Esophagus squamous epithelium (tissue), 5 donors: ENCODE data around the gene RPH3AL. TPM values are rescaled to one million over a fixed set of nuclear protein-coding genes. Genes with fewer than 3 reads are reported as not detected.
A peak's percentile ranks its signal among the peaks of the same experiment; 100 is the strongest.

Experiments used
- DNase-seq: peaks from one replicate; lab custom pipeline; 2025; lab: John Stamatoyannopoulos, UW
- H3K27ac ChIP-seq, 4 donors: fragments of 200-600 bp; sonication (generic); one replicate each; pipeline ENCODE4 v1.5.1; 2016 to 2019; ENCODE audit warnings: mild to moderate bottlenecking in 1 of 4
- H3K27me3 ChIP-seq, 4 donors: fragments of 200-600 bp; sonication (generic); 1 replicate in 3 of 4; 2 replicates in 1 of 4; pipeline versions ENCODE4 v1.5.1 to v1.6.0; 2017 to 2021; ENCODE audit warnings: antibody characterized with exemption in 1 of 4
- H3K36me3 ChIP-seq, 3 donors: fragments of 200-600 bp; sonication (generic); one replicate each; pipeline ENCODE4 v1.5.1; 2016 to 2019
- H3K4me1 ChIP-seq, 3 donors: fragments of 200-600 bp; sonication (generic); one replicate each; pipeline ENCODE4 v1.5.1; 2017 to 2019
- H3K4me3 ChIP-seq, 4 donors: fragments of 200-600 bp; sonication (generic); 1 replicate in 3 of 4; 2 replicates in 1 of 4; pipeline ENCODE4 v1.5.1; 2016 to 2019; ENCODE audit warnings: mild to moderate bottlenecking in 2 of 4, moderate library complexity in 1 of 4
- H3K9me3 ChIP-seq, 3 donors: fragments of 200-600 bp; sonication (generic); one replicate each; pipeline ENCODE4 v1.5.1; 2016 to 2019
- CTCF ChIP-seq, 6 experiments: fragments of 450-650 bp in 4 of 6; fragments of 200-600 bp in 2 of 6; sonication (generic) in 2 of 6; IDR thresholded peaks; one replicate each; pipeline ENCODE4 v1.5.1; 2016 to 2019; ENCODE audit warnings: antibody characterized with exemption in 6 of 6, mild to moderate bottlenecking in 4 of 6, moderate library complexity in 4 of 6
- POLR2A ChIP-seq, 4 donors: fragments of 450-650 bp; IDR thresholded peaks; one replicate each; pipeline ENCODE4 v1.6.1; 2017; ENCODE audit warnings: antibody characterized with exemption in 4 of 4, mild to moderate bottlenecking in 4 of 4, moderate library complexity in 3 of 4
- WGBS, 2 donors: methylation state at CpG; one replicate each; pipeline ENCODE4 v1.1.5; 2018; 5-methylcytosine and 5-hydroxymethylcytosine counted together
- intact Hi-C: fragments of 100-400 bp; cut with DNase I; formaldehyde crosslinking; loops from one replicate; pipeline ENCODE4 v1.15.0; 2022
- total RNA-seq, 4 donors: library from RNA; depleted of rRNA; stranded (reverse); fragments of >200 nt; gene quantifications; one replicate each; pipeline ENCODE4 v1.1.0, GENCODE V29; 2016
- donor health status: DM: yes; HTN: yes; CAD: no.

Gene RPH3AL
- total RNA-seq, 4 donors from 2014 or later = 5.2 to 18.3 (median 7.5) TPM

GRCh38 chr17:310111-311010, 42.2 kb downstream of the RPH3AL start:
- H3K27me3 ChIP-seq = no peaks in the 10 kb centered on the region
- TF ChIP-seq CTCF (IDR thresholded peaks at IDR 0.05) (no peak), POLR2A (IDR thresholded peaks at IDR 0.05) (no peak)

GRCh38 chr17:309361-309888, 43.2 kb downstream of the RPH3AL start:
- DNase-seq = no peak
- no peaks in the 10 kb centered on the region for H3K36me3 ChIP-seq
- H3K4me3 ChIP-seq = no peak overlapping the region
- 58 to 100% methylated on average over 1 to 7 of the region's 12 CpGs for WGBS, 2 donors
- H3K9me3 ChIP-seq = no peaks in the 10 kb centered on the region
- H3K4me1 ChIP-seq = peaks cover 0 to 21% (median 13%) of the 10 kb centered on the region in 3 donors
- TF ChIP-seq CTCF (IDR thresholded peaks at IDR 0.05) (peak in 1 of 6 experiments; percentile 17), POLR2A (IDR thresholded peaks at IDR 0.05) (no peak)
- no peaks in the 10 kb centered on the region for H3K27me3 ChIP-seq
- intact Hi-C loops = no loop called here
- H3K27ac ChIP-seq = no peak overlapping the region

More at GRCh38 chr17:310111-311010, 42.2 kb downstream of the RPH3AL start:
- Histone ChIP-seq H3K9me3 (no peaks in the 10 kb centered on the region), H3K36me3 (no peaks in the 10 kb centered on the region), H3K4me3 (no peak overlapping the region), H3K27ac (no peak overlapping the region), H3K4me1 (peaks cover 0 to 18% (median 13%) of the 10 kb centered on the region in 3 donors)
- no peak for DNase-seq
- 83 to 87% methylated on average over 11 to 12 of the region's 28 CpGs for WGBS, 2 donors
- intact Hi-C loops = no loop called here

- WGBS, 2 donors = 26 to 31% methylated on average over 13 to 18 of the region's 22 CpGs
- H3K4me1 ChIP-seq = peaks cover 0 to 25% (median 13%) of the 10 kb centered on the region in 3 donors
- no peak for DNase-seq
- intact Hi-C loops = no loop called here
- TF ChIP-seq CTCF (IDR thresholded peaks at IDR 0.05) (no peak), POLR2A (IDR thresholded peaks at IDR 0.05) (no peak)
- H3K9me3 ChIP-seq = no peaks in the 10 kb centered on the region
- no peaks in the 10 kb centered on the region for H3K36me3 ChIP-seq
- H3K4me3 ChIP-seq = no peak overlapping the region
- no peak overlapping the region for H3K27ac ChIP-seq
- H3K27me3 ChIP-seq = no peaks in the 10 kb centered on the region
Measured at GRCh38 chr17:307741-308507, 44.7 kb downstream of the RPH3AL start.

GRCh38 chr17:307295-307691, 45.3 kb downstream of the RPH3AL start:
- Histone ChIP-seq H3K4me3 (no peak overlapping the region), H3K27ac (no peak overlapping the region)
- no peak for DNase-seq

More at GRCh38 chr17:307295-307691, 45.3 kb downstream of the RPH3AL start:
- no peaks in the 10 kb centered on the region for H3K36me3 ChIP-seq
- TF ChIP-seq CTCF (IDR thresholded peaks at IDR 0.05) (no peak), POLR2A (IDR thresholded peaks at IDR 0.05) (no peak)
- no peaks in the 10 kb centered on the region for H3K27me3 ChIP-seq
- intact Hi-C loops = no loop called here
- H3K9me3 ChIP-seq = no peaks in the 10 kb centered on the region
- WGBS, 2 donors = 90 to 98% methylated on average over 4 to 7 of the region's 16 CpGs
- peaks cover 0 to 31% (median 16%) of the 10 kb centered on the region in 3 donors for H3K4me1 ChIP-seq
